Measurements from ENCODE around the gene CD7. TPM values are rescaled to one million over a fixed set of nuclear protein-coding genes. Genes with fewer than 3 reads are reported as not detected.

The CD7 gene
- total RNA-seq, 1 donor from 2014 or later, result not detected

DNA sequence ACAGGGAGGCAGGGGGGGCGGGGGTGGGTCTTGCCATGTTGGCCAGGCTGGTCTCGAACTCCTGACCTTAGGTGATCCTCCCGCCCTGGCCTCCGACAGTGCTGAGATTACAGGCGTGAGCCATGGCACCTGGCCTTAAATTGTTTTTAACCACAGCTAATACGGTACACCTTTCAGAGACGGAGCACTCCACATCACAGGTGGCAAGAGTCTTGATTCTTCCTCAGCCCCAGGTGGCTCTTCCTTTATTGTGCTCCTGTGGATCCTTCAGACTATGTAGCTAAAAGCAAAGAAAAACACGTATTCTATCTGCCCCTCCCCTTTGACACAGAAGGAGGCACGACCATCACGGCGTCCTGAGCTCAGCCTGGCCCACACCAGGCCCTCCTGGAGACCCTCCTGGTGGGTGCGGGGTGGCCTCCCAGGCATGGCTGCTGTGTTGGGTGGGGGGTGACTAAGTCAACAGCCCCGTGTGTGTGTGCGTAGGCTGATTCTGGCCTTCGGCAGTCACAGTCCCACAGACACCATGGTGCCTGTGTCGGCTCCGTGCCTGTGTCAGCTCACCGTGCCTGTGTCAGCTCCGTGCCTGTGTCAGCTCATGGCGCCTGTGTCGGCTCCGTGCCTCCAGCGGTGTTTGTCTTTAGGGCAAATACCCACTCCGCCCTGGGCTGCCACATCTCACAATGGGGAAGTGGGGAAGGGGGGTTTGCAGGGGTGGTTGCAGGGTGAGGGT lies 26.9 kb upstream of the CD7 start:
- Mint-ChIP-seq H3K27ac (ENCODE audit: unreplicated experiment) (peak overlapping the region; percentile 35), H3K4me3 (no peak overlapping the region), H3K27me3 (ENCODE audit: low read depth) (peaks cover 16% of the 10 kb centered on the region), H3K4me1 (peaks cover 6% of the 10 kb centered on the region), H3K9me3 (no peaks in the 10 kb centered on the region), H3K36me3 (ENCODE audit: low read depth) (peaks cover 3% of the 10 kb centered on the region)
- no peak for DNase-seq (ENCODE audit: low read depth, low spot score)
- no peak for TF ChIP-seq CTCF (conservative IDR thresholded peaks at IDR 0.05)

GRCh38 chr17:82343560-82343959 lies 26.2 kb upstream of the CD7 start:
- H3K4me1 Mint-ChIP-seq, result peaks cover 14% of the 10 kb centered on the region
- no peaks in the 10 kb centered on the region for H3K9me3 Mint-ChIP-seq
- H3K4me3 Mint-ChIP-seq, result no peak overlapping the region
- H3K36me3 Mint-ChIP-seq (ENCODE audit: low read depth), result peaks cover 3% of the 10 kb centered on the region
- DNase-seq (ENCODE audit: low read depth, low spot score), result no peak
- TF ChIP-seq CTCF (conservative IDR thresholded peaks at IDR 0.05), result no peak
- peaks cover 18% of the 10 kb centered on the region for H3K27me3 Mint-ChIP-seq (ENCODE audit: low read depth)
- no peak overlapping the region for H3K27ac Mint-ChIP-seq (ENCODE audit: unreplicated experiment)

- TF ChIP-seq CTCF (conservative IDR thresholded peaks at IDR 0.05), result no peak
- no peak for DNase-seq (ENCODE audit: low read depth, low spot score)
- no peak overlapping the region for H3K4me3 Mint-ChIP-seq
- no peak overlapping the region for H3K27ac Mint-ChIP-seq (ENCODE audit: unreplicated experiment)
- peaks cover 27% of the 10 kb centered on the region for H3K27me3 Mint-ChIP-seq (ENCODE audit: low read depth)
- no peaks in the 10 kb centered on the region for H3K9me3 Mint-ChIP-seq
- peaks cover 17% of the 10 kb centered on the region for H3K4me1 Mint-ChIP-seq
- peaks cover 3% of the 10 kb centered on the region for H3K36me3 Mint-ChIP-seq (ENCODE audit: low read depth)
Observed at GRCh38 chr17:82342361-82343079, 25.1 kb upstream of the CD7 start.

DNA sequence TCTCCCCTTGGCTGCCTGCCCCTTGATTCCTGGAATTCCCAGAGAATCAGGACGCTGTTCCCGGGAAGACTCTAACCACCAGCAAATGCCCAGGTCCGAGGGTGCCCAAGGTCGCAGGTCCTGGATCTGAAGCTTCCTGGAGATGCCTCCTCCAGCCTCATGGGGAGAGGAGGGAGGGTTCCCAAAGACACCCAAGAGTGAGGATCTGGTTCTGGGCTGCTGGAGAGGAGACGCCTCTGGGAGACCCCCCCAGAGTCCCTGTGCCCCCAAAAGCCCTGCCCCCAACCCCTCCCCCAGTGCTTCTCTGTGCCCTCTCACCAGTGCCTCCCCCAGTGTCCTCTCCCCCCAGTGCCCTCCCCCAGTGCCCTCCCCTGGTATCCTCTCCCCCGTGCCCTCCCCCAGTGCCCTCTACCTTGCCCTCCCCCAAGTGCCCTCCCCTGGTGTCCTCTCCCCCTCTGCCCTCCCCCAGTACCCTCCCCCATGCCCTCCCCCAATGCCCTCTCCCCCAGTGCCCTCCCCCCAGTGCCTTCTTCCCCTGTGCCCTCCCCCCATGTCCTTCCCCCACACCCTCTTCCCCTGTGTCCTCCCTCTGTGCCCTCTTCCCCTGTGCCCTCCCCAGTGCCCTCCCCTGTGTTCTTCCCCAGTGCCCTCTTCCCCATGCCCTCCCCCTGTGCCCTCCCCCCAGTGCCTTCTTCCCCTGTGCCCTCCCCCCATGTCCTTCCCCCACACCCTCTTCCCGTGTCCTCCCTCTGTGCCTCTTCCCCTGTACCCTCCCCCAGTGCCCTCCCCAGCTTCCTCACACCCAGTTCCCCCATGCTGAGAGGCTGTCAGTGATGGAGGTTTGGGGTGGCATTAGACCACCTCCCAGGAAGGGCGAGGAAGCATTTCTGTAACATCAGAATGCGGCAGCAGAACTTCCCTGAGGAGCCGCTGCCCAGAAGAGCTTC lies 22.5 kb upstream of the CD7 start:
- TF ChIP-seq CTCF (conservative IDR thresholded peaks at IDR 0.05), result no peak

DNA sequence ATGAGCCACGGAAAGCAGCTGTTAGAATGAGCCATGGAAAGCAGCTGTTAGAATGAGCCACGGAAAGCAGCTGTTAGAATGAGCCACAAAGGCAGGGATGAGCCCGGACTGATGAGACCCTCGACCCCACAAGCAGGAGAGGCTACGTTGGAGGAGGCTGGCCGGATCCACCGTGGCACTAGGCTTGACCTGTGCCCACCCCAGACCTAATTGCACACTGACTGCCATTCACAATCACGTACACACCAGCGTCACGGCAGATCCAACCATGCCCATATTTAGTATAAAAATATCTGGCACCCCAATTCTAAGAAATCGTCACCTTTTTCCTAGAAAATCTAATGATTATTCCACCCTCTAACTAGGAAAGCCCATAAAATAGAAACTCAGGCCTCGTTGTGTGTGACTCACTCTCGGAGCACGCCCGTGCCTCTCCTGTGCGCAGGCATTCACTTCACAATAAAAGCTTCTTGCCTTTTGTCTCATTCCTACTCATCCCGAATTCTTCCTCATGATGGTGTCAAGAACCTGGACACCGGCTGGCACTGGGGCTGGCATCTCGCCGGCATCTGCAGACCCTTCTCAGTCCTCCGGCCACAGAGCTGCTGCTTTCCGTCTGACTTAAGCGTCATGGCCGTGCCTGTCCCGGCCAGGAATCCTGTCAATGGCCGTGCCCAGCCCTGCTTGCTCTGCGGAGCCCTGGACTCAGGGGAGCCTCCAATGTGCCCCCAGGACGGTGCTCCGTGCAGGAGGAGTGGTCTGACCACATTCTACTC lies 21.6 kb upstream of the CD7 start:
- Mint-ChIP-seq H3K4me3 (no peak overlapping the region), H3K27me3 (ENCODE audit: low read depth) (peaks cover 55% of the 10 kb centered on the region), H3K27ac (ENCODE audit: unreplicated experiment) (no peak overlapping the region), H3K9me3 (no peaks in the 10 kb centered on the region), H3K36me3 (ENCODE audit: low read depth) (peaks cover 3% of the 10 kb centered on the region), H3K4me1 (peaks cover 25% of the 10 kb centered on the region)
- no peak for DNase-seq (ENCODE audit: low read depth, low spot score)
- TF ChIP-seq CTCF (conservative IDR thresholded peaks at IDR 0.05), result no peak

More for the DNA sequence above, 22.5 kb upstream of the CD7 start:
- Mint-ChIP-seq H3K27me3 (ENCODE audit: low read depth) (peaks cover 47% of the 10 kb centered on the region), H3K4me1 (peaks cover 29% of the 10 kb centered on the region), H3K4me3 (no peak overlapping the region), H3K27ac (ENCODE audit: unreplicated experiment) (no peak overlapping the region), H3K9me3 (no peaks in the 10 kb centered on the region), H3K36me3 (ENCODE audit: low read depth) (peaks cover 3% of the 10 kb centered on the region)
- no peak for DNase-seq (ENCODE audit: low read depth, low spot score)

All from neural crest cell (in vitro differentiated cells).